GM21723 (cell line): ENCODE measurements around the gene COA7.
A peak's percentile ranks its signal among the peaks of the same experiment; 100 is the strongest.
"Not testable (repeated sequence)": the region's sequence is repeated elsewhere in the genome, so short reads cannot be mapped to it uniquely, and the experiment has no call there.

ENCODE experiments used
- ATAC-seq: cut with Tn5 transposase; IDR thresholded peaks from one replicate; pipeline ENCODE4 v1.9.1; 2021; ENCODE audit warnings: mild to moderate bottlenecking, moderate library complexity; ENCODE audit not compliant: unreplicated experiment

The COA7 gene

DNA sequence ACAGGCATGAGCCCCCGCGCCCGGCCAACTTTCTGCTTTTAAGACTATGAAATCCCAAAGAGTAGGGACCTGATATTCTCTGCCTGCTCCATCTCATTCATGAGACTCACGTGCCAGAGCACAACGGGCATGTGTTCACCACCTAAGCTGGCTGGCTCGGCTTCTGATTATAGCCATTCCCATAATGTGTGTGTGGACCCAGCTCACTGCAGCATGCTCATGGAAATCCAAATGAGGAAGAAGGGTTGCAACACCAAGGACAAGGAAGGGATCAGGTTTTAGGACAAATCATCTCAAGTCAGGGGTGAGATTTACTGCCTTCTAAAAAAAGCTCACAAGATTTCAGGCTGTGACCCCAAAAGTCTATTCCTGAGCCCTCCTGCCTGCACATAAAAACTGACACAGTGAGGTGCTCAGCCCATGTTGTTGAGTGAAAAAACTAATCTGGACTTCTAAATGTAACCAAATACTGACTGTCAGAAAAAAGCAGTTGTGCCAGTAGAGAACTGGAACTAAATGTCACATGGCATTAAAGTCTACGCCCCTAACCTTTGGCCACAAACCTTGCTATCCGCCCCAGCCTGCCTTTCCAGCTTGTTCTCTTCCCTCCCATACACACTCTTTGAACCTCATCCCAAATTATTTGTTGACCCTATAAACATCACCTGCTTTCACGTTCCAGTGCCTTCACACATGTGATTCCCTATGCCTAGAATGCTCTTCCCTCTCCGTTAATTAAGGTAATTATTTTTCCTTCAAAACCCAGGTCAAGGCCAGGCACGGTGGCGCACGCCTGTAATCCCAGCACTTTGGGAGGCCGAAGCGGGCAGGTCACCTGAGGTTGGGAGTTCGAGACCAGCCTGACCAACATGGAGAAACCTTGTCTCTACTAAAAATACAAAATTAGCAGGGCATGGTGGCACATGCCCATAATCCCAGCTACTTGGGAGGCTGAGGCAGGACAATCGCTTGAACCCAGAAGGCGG is 9.1 kb upstream of the COA7 start:
- ATAC-seq = no peak

DNA sequence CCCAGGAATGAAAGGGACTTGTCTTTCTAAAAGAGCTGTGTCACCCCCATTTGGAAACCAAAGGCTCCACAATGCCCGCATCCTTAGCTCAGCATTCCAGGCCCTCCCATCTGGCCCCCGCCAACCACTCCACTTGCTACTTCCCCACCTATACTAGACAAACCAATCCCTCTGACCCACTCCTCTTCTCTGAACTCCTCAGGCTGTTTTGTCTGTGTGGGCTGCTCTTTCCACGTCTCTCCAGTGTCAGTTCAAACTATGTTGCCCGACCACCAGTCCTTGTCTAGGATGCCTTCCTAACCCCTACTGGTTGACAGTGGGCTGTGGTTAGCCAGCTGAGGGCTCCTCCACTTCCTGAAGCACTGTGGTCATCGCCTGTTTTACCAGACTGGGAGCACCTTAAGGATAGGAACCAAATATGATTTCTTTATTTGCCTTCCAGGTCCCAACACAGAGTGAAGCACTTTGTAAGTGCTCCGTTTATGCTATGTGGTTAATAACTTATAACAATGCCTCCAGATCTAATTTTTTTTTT is 8.1 kb upstream of the COA7 start:
- no peak for ATAC-seq

DNA sequence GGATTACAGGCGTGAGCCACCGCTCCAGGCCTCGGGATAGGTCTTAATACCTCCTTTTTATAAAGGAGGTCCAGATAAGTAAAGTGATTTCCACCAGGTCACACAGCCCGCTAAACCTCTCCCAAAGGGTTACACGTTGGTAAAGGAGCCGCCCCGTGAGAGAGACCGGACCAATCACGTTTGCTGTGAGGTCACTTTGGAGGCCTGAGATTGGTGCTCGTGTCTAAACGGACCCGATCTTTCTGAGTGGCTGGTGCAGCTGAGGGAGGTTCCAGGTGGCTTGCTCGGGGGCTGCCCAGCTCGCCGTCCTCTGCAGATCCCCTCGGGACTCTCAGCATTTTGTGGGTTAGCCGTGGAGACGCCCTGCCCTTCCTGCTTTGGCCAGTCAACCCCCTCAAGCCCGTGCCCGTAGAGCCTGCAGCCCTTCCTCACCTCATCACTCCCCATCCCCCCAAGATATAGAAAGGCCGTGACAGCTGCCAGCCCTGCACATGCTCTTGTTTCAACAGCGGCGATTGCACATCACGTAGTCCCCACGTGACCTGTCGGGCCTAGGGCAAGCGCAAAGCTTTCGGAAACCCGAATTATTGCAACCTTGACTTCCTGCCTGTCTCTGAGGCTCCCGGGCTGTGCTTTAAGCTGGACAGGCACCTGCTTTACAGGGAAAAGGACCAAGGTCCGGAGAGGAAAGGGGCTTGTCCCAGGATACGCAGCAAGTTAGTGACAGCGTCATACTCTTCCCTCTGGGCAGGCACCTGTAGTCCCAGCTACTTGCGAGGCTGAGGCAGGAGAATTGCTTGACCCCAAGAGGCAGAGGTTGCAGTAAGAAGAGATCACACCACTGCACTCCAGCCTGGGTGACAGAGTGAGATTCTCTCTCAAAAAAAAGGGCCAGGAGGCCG is 5.0 kb upstream of the COA7 start:
- peak; percentile 88 for ATAC-seq

DNA sequence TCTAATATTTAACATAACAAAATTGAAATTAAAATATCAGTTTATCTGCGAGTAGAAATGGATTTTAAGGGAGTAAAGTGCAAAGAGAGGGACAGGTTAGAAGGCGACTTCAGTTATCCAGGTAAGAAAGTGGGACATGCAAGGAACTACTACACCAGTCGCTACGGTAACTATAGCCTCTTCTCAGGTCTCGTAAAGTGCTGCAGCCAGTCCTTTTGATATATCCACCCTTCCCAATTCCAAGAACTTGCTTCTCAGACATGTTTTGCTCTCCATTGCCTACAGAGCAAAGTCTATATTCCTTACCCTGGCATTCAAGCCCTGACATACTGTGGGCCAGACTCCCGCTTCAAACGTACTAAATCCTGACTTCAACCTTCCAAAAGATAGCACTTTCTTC is 2.5 kb downstream of the COA7 start:
- ATAC-seq = no peak

DNA sequence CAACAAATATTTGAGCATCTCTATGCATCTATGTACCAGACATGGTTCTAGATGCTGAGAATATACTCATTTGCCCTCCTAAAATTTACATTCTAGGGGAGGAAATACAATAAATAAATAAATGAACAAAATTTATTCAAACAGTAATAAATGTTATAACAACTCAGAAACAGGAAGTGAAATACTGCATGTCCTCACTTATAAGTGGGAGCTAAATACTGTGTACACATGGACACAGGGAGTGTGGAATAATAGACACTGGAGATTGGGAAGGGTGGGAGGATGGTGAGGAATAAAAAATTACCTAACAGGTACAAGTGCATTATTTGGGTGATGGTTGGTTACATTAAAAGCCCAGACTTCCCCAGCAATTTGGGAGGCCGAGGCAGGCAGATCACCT is 4.3 kb downstream of the COA7 start:
- no peak for ATAC-seq

DNA sequence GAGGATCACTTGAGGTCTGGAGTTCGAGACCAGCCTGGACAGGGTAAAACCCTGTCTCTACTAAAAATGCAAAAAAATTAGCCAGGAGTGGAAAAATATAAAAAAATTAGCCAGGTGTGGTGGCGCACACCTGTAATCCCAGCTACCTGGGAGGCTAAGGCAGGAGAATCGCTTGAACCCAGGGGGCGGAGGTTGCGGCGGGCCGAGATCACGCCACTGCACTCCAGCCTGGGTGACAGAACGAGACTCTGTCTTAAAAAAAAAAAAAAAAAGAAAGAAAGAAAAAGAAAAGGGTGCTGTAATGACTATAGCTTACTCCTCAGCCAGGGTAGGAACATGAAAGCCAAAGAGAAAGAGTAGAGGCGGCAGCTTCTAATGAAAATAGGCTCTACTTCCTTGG is 4.8 kb downstream of the COA7 start:
- not testable (repeated sequence) for ATAC-seq

DNA sequence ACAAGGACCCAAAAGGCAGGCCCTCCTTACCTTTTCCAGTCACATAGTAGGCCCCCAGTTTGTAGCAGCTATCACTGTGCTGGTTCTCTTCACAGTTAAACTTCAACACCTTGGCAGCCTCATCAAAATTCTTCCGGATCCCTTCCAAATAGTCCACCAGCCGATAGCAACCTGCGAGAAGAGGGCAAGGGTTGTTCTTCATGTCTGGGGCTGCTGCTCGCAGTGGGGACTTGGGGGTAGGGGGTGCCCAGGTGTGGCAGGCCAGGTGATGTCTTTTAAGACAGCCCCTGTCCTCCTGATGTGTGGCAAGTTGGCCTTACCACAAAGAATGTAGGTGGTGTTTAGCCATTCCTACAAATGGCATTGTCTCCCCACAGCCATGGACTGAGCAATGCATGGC is 5.5 kb downstream of the COA7 start:
- no peak for ATAC-seq

DNA sequence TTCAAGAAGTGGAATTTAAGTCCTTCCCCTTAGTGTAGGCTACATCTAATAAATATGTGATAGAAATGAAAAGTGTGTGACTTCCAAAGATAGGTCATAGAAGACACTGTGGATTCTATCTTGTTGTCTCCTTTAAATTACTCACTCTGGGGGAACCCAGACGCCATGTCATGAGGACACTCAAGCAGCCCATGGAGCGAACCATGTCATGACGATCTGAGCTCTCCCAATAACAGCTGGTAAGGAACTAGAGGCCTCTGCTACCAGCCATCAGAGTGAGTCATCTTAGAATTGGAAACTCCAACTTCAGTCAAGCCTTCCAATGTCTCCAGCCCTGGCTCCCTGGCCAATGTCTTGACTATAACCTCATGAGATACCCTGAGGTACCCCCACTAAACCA is 6.3 kb downstream of the COA7 start:
- ATAC-seq = no peak

DNA sequence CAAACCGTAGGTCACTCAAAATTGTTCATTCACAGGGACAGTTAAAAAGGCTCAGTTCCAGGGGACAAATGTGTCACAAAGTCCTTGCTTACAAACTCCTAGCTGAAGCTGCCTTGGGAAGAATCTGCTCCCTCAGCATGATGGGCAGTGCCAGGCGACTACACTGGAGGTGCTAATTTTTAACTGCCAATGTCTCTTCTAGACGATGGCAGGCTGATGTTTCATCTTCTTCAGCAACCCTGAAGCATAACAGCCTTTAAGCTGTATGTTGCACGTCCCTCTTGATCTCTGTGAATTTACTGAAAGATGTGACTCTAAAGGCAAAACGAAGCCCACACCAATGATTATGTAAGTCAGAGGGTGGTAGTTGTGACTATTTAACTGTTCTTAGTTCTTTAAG is 11.3 kb downstream of the COA7 start:
- no peak for ATAC-seq

DNA sequence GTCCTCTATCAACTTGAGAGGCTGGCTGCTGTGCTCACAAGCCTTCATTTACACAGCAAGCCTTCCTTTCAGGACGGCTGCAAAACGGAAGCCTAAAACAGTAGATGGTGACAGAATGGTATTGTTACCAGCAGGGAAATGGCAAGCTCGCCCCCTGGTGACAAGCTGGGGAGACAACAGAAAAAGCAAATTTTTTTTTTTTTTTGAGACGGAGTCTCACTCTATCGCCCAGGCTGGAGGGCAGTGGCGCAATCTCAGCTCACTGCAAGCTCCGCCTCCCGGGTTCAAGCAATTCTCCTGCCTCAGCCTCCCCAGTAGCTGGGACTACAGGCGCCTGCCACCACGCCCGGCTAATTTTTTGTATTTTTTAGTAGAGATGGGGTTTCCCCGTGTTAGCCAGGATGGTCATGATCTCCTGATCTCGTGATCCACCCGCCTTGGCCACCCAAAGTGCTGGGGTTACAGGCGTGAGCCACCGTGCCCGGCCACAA is 11.8 kb downstream of the COA7 start:
- peak; percentile 79 for ATAC-seq

DNA sequence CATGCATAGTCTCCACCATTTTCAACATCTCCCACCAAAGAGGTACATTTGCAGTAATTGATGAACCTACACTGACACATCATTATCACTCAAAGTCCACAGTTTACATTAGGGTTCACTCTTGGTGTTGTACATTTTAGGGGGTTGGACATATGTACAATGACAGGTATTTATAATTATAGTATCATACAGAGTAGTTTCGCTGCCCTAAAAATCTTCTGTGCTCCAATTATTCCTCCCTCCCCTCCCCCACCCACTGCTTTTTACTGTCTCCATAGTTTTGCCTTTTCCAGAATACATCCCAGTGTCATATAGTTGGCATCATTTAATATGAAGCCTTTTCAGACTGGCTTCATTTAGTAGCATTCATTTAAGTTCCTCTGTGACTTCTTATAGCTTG is 13.6 kb downstream of the COA7 start:
- no peak for ATAC-seq

DNA sequence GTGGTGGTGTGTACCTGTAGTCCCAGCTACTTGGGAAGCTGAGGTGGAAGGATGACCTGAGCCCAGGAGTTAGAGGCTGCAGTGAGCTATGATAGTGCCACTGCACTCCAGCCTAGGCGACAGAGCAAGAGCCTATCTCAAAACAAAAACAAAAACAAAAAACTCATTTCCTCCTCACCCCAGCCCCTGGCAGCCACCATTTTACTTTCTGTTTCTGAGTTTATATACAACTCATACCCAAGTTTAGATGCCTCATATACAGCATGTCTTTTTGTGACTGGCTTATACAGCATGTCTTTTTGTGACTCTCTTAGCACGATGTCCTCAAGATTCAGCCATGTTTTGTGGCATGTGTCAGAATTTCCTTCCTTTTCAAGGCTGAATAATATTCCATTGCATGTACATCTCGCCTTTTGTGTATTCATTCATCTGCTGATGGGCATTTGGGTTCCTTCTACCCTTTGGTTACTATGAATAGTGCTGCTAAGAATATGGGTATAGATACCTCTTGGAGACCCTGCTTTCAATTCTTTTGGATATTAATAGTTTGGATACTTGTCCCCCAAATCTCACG is 14.7 kb downstream of the COA7 start:
- no peak for ATAC-seq

DNA sequence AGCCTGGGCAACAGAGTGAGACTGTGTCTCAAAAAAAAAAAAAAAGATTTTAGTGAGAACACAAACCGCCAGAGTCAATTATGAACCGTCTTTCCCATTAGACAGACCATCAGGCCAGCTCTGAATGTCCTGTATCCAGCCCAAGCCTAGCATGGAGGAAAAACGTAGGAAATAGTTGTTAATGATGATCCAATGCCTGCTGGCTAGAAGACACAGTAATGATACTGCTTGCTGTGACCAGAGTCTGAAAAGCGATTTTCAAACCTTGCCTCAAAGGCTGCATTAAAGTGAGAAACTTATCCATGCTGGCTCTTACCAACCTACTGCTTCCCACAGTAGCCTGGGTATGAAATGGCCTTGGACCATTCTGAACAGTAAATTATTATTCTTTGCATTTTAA is 17.0 kb downstream of the COA7 start:
- no peak for ATAC-seq

DNA sequence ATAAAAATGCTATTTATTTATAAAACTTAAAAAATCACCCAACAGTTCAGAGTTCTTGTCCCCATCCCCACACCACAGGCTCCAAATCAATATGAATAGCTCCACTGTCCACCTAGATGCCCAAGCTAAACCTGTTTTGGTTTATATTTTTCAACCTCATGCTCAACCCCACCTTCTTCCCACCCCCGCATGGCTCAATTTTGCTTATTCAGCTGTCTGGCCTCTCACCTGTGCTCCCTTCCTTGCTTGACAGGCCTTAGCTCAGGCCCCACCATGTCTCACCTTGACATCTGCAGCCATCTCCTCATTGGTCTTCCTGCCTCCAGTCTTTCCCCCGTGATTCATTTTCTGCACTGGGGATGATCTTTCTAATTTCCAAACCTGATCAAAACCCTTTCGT is 17.8 kb downstream of the COA7 start:
- no peak for ATAC-seq

DNA sequence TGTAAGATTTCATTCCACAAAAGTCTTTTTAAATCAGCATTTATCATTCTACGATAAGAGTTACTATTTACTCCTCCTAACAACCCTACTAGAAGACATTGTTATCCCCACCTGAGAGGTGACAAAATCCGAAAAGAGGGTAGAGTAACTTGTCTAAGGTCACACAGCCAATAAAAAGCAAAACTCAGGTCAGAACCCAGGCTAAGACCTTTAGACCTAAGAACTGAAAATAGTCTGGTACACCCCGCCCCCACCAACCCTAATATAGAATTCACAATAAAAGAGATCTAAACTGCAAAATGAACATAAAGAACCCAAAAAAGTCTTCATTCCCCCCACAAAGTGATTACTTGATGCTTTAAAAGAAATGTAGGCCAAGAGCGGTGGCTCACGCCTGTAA is 18.6 kb downstream of the COA7 start:
- no peak for ATAC-seq

DNA sequence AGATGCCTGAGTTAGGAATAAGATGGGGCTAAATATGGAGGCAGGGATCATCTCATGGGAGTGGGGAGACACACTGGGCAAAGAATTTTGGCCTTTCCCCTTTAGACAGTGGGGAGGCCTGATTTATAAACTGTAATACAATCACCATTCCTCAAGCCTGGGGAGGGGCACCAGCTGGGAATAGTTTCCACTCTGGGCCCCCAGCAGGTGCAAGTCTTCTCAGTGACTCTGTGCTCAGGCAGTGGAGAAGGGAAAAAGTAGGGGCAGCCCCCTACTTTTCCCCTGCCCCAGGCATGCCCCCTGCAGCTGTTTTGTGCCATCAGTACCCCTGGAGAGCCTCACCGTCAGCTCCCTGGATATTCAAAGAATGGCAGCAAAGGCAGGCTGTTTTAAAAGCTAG is 19.1 kb downstream of the COA7 start:
- ATAC-seq = no peak

DNA sequence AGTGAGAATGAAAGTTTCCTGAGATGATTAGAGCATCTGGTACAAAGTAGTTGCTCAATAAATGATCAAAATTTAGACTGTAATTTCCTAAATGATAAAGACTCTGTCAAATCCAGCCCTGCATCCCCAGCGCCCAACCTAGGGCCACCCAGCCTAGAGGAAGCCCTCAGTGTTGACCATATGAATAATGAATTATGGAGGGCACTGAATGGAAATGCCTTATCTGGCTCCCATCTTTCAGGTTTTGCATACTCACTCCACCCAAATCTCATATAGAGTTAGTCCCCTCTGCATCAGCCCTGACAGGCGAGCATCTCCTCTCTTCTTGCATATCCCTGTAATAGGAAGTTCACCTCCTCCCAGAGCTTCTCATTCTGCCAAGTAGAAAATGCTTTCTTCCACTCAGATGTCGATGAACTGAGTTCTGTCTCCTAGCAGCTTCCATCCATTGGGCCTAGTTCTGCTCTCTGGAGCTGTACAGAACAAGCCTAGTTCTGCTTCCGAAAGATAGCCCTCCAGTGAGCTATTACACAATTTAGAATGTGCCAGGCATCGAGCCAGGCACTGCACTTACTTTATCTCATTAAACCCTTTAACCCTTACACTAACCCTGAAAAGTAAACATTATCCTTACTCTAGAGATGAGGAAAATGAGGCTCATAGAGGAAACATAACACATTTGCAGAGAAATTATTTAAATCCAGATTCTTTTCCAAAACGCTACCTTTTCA is 20.9 kb downstream of the COA7 start:
- ATAC-seq = no peak

DNA sequence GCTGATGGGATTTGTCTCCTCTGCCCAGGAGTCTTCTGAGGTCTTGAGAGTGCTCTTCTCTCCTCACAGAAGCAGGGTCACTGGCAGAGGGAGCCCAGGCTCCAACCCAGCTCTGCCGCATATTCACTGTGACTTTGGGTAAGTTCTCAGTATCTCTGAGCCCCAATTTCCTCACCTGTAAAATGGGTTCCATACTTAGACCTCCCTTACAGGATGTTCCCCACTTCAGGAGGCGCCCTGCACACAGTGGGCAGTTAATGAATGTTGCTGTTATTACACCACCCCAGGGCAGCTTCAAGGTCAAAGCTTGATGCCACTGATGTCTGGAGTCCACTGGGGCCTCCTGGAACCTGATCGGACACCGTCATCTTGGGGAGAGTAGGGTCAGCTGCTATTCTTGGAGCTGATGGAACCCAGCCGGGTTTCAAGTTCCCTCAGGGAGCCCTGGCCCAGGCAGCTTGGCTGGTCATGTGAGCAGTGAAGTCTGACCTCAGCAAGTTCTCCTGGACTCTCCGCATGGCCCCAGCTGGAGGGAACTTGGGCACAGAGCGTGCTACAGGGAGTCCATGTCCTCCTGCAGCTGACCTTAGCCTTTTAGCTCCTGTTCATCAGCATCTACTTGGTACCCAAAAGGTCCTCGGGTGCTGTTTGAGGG is 21.8 kb downstream of the COA7 start:
- no peak for ATAC-seq

DNA sequence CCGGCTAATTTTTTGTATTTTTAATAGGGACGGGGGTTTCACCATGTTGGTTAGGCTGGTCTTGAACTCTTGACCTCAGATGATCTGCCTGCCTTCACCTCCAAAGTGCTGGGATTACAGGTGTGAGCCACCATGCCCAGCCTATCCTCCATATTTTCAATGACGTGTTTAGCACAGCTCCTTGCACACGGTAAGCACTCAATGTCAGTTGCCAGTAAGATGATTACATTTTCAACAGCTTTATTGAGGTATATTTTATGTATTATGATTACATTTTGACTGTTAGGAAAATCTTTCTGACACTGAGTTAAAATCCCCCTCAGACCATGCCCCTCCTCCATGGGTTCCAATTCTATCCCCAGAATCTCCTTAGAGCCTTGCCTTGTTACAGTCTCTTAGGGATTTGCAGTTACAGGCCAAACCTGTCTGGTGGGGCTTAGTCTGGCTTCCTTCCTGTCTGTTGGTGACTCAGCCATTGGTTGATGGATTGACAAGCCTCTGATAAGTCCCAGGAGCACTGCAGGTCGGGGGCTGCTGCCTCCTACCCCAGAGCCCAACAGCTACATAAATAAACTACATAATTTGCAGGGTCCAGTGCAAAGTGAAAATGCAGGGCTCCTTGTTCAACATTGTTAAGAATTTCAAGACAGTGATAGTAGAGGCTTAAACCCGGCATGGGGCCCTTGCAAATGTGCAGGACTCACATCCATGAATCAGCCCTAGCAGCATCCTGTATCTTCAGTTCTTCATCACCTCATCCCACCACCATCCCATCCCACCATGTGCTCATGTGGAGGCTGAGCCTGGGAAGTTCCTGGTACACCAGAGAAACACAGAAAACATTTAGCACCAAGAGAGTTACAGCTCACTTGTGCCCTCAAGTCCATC is 23.4 kb downstream of the COA7 start:
- no peak for ATAC-seq
